ENCODE measurements around the gene ESPNL.
A peak's percentile ranks its signal among the peaks of the same experiment; 100 is the strongest.
"Not testable (repeated sequence)": the region's sequence is repeated elsewhere in the genome, so short reads cannot be mapped to it uniquely, and the experiment has no call there.

ESPNL gene

DNA sequence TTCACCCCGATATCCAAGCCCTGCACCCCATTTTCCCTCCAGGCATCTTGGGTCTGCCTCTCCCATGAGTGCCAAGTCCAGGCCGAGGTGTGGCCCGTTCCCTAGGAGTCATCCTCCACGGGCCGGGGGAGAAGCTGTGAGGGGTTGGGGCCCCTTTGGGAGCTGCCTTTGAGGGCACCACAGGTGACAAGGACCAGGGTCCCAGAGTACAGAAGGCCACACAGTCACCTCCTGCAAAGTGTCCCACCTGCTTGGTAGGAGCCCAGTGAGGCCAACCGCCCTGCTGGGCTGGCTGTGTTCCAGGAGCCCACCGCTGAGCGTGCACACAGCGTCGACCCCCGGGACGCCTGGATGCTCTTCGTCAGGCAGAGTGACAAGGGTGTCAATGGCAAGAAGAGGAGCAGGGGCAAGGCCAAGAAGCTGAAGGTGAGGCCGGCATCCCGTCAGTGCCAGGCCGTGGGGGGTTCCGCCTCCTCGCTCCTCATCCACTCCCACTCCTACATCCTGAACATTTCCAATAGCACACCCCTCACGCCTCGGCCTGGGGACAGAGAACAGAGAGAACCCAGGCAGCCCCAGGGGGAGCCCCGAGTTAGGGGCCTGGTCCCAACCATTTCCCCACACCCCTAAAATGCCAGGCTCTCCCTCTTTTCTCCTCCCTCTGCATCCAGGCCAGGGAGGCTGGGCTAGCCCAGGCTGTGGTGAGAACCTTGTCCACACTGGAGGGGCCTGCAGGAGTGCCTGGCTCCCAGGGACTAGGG, 61.3 kb downstream of the ESPNL start:
- DNase-seq: no peak

- no peak for DNase-seq
Observed at GRCh38 chr2:238162251-238162845, 62.2 kb downstream of the ESPNL start.

DNA sequence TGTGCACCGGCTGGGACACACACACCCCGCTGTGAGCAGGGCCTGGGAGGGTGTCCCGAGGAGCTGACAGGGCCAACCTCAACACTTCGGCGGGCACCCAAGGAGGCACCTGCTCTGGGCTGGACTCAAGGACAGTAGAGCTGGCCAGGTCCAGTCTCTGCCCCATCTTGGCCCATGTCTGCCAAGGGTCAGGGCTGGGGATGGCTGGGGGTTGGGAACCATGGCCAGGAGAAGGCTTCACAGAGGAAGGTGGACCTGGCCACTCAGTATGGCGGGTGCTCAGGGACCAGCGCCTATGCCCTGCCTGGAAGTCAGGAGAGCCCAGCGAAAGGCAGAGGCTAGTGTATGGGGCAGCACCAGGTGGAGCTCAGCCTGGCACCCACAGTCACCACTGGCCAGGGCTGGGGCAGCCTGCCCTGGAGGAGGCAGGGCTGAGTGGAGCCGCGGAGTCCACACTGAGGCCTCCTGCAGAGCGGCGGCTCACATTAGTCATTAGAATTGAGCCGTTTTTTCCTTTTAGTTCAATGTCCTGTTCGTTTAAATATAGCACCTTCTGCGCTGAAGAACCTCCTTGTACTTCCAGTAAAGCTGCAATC, 62.8 kb downstream of the ESPNL start:
- DNase-seq: no peak

GRCh38 chr2:238163481-238164198, 63.5 kb downstream of the ESPNL start:
- DNase-seq: no peak

- no peak for DNase-seq
Observed at GRCh38 chr2:238164906-238165287, 64.8 kb downstream of the ESPNL start.

GRCh38 chr2:238165288-238165921, 65.3 kb downstream of the ESPNL start:
- DNase-seq: no peak

DNA sequence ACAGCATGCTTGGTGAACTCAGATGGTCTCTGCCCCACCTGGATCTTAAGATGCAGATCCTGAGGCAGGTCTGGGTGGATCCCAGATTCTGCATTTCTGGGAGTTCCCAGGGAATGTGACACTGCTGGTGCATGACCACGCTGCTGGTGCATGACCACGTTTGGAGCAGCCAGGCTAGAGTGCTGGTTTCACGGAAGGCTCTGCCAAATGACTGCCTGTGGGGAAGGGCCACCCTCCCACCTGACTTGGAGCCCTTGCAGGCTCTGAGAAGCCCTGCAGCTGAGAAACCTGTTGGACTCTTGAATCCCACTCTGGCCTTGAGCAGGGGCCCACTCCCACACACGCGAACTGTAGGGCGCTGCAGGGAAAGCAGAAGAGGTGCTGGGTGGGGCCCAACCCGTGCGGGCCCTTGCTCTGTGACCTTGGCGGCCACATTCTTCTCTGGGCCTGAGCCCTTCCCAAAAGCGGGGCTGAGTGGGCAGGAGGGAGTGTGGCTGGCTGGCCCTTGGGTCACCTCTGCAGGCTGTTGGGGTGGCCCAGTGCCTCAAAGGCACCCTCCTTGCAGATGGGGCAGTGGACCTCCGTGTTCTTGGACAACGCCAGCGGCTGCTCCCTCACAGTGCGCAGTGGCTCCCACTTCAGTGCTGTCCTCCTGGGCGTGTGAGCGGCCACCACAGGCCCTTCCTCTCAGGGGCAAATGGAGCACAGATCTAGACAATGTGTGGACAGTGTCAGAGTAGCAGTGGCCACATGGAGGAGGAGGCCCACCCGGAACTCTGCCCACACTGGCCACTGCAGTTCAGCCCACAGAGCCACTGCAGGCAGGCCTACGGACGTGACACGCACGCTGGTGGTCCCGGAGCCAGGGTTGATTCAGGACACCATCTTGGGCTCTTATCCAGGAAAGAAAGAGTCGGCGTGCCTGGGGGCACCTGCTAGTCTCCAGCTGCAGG, 66.5 kb downstream of the ESPNL start:
- no peak for DNase-seq

GRCh38 chr2:238167344-238167715, 67.2 kb downstream of the ESPNL start:
- no peak for DNase-seq

DNA sequence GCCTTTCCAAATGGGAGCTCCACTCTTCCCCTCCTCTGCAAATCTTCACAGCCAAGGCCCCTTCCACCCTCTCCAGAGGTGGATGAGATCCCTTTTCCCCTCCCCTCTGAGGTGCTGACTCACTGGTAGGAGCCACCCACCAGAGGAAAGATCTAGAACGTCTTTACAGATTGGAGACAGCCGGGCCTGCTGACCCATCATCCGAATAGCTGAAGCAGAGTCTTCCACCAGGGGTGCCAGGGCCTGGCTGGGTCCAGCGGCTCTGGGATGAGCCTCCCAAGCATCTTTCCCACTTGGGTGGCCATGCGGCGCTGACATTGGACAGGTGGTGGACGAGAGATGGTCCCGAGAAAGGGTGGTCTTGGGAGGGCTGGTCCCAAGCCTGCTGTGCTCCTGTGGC, 67.6 kb downstream of the ESPNL start:
- no peak for DNase-seq

- no peak for DNase-seq
Observed at GRCh38 chr2:238168196-238169047, 68.3 kb downstream of the ESPNL start.

GRCh38 chr2:238169048-238169707, 69.0 kb downstream of the ESPNL start:
- DNase-seq: no peak

DNA sequence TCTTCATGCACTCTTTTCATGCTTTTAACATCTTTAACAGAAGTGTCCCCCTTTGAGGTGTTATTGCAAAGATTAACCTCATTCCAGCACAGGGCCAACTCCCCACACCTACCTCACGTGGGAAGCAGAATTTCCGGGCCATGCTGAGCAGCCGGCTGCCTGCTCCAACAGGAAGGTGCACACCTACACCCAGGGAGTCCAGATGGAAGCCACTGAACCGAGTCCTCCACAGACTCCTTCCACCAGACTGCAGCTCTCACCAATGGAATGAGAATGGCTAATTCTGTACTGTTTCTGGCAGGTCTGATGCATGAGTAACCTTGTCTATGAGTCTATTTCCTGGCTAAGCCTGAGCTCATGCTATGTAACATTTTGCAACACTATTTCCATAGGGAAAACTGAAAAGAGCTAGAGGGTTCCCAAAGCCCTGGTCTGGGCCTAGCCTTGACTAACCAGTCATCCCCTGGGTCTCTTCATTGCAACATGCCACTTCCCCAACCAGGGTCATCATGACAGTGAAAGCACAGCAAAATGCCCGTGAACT, 69.6 kb downstream of the ESPNL start:
- peak; percentile 2 for DNase-seq

DNA sequence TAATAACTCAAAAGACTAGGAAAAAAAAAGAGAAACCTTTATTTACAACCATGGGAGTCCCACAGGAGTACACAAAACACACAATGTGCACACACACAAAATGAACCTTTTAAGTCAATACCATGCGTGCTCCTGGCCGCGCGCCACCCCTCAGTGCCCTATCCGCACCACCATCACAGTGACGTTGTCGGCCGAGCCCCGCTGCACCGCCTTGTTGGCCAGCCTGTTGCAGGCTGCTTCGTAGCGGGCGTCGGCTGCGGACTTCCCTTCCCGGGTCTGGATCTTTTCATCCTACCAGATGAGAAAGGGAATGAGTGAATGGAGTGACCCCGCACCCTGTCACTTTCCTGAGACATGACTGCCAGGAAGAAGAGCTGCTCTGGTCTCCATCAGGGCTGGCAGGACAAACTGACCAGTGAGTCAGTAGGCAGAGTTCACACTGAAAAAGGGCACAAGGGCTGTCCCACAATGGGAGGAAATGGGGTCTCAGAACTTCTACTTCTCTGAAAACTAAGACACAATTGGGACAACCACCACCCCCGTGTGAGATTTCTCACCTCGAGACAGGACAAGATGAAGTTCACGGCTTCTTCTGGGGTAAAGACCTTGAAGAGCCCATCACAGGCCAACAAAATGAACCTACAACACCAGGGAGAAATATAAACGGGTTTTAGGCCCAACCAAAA, 70.4 kb downstream of the ESPNL start:
- no peak for DNase-seq

- DNase-seq: not testable (repeated sequence)
Observed at GRCh38 chr2:238171072-238171431, 70.9 kb downstream of the ESPNL start.

- DNase-seq: no peak
Observed at GRCh38 chr2:238171575-238172187, 71.5 kb downstream of the ESPNL start.

GRCh38 chr2:238172439-238172838, 72.3 kb downstream of the ESPNL start:
- DNase-seq: no peak

DNA sequence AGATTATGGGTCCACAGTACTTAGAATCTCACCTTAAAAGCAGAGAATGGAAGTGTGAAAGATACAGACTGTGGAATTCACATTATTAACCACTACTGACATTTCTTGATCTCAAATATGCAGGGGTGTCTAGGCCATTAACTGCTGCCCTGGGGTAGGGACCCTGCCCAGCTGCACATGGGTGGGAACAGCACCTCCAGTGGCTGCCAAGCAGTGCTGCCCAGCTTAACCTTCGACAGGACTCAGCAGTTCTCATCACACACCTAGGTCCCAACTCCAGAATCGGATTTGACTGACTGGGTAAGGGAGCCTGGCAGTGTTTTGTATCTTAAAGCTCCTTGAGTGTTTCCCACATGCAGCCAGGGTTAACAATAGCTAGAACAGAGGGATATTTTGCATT, 73.6 kb downstream of the ESPNL start:
- DNase-seq: no peak

DNA sequence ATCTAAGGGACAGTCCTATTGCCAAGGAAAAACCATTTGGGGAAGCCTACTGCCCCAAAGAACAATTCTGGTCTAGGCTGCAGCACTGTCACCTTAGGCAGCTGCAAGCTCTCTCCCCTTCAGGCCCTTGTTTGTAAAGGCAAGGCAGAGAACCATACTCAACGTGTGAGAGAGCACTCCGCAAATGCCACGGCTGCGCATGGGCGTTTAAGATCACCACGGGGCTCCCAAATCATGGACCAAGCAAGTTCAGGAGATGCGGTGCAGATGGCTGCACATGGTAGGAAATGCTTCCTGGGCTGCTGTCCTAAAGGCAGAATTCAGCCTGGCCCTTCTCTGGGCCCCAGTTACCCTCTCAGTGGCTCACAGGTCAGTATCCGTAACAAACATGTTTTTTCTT, 74.2 kb downstream of the ESPNL start:
- DNase-seq: no peak

DNA sequence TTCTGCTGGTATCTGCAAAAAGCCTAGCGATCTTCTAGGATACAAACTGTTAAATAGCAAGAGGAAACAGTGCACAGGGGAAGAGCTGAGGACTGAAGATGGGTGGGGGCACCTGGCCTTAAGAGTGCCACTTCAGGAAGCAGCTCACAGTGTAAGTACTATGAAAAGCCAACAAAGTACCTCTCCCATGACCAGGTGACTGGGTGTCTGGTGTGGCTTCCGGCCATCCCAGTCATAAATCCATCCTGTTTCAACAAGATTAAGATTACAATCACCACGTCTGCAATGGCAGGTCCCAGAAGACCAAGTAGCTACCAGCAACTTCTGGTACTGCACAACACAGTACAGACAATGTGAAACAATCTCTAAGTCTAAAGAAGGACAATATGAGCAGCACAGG, 74.6 kb downstream of the ESPNL start:
- DNase-seq: no peak

Data from NCI-H2171 (cell line).